GM21723 (cell line): Measurements from ENCODE around the gene MYLK.
"Not testable (repeated sequence)": the region's sequence is repeated elsewhere in the genome, so short reads cannot be mapped to it uniquely, and the experiment has no call there.

Experiments
- ATAC-seq: cut with Tn5 transposase; IDR thresholded peaks from one replicate; pipeline ENCODE4 v1.9.1; 2021; ENCODE audit warnings: mild to moderate bottlenecking, moderate library complexity; ENCODE audit not compliant: unreplicated experiment

Gene MYLK

DNA sequence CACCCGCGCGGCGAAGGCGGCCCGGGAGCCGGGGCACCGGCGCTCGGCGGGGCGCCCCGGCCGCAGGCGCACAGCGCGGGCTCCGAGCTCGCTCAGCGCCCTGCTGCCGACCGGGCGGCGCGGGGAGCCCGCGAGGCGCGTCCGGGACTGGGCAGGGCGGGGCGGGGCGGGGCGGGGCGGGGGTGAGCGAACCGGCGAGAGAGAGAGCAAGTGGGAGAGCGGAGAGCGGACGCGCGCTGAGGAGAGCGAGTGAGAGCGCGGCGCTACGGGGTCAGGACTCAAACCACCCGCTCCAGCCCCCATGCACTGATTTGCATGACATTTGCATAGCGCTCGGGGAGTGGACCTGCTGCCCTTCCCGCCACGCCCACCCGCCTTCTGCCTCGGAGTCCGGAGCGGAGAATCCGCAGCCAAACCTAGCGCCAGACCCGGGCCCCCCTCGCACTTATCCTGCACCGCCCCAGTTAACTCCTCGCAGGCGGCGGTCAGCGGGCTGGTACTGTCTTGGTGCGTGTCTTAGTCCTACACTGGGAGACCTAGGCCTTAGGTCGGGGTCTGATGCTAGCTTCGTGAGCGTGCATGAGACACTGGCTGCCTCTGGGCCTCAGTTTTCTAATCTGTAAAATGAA lies at the start of gene MYLK:
Gene MYLK, minus strand, starts transcription at position 130 of the 629 bp plus-strand sequence. CDS start 90,491 bp downstream, outside the sequence.
- ATAC-seq = peak; percentile 76

- no peak for ATAC-seq
Measured at GRCh38 chr3:123930445-123930844, 46.3 kb upstream of the MYLK start.

DNA sequence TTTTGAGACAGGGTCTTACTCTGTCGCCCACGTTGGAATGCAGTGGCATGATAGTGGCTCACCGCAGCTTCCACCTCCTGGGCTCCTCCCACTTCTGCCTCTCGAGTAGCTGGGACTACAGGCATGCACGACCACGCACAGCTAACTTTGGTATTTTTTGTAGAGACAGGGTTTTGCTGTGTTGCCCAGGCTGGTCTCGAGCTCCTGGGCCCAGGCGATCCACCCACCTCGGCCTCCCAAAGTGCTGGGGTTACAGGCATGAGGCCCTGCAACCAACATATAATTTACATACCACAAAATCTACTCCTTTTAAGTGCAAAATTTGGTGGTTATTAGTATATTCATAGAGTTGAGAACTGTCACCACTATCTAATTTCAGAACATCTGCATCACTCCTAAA lies 45.2 kb upstream of the MYLK start:
- ATAC-seq = no peak

GRCh38 chr3:123926396-123926795 lies 42.3 kb upstream of the MYLK start:
- no peak for ATAC-seq

DNA sequence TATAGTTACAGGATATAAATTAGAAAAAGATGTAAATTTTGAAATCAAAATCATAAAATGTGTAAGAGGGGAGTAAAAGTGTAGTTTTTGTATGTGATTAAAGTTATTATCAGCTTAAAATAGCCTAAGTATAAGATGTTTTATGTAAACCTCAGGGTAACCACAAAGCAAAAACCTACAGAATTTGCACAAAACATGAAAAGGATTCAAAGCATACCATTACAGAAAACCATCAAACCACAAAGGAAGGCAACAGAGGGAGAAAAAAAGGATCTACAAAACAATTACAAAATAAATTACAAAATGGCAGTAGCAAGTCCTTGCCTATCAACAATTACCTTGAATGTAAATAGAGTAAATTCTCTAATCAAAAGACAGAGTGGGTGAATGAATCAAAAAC lies 36.7 kb upstream of the MYLK start:
- no peak for ATAC-seq

DNA sequence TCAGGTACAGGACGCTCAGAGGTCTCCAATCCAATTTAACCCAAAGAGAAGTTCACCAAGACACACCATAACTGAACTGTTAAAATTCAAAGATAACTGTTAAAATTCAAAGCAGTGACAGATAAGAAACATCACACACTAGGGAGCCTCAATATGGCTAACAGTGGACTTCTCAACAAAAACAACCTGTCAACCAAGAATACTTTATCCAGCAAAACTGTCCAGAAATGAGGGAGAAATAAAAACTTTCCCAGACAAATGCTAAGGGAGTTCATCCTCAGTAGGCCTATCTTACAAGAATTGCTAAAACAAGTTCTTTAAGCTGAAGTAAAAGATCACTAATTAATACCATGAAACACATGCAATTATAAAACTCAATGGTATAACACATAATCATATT lies 36.3 kb upstream of the MYLK start:
- ATAC-seq = no peak

- ATAC-seq = no peak
Measured at GRCh38 chr3:123919353-123919752, 35.2 kb upstream of the MYLK start.

GRCh38 chr3:123914829-123915228 lies 30.7 kb upstream of the MYLK start:
- no peak for ATAC-seq

DNA sequence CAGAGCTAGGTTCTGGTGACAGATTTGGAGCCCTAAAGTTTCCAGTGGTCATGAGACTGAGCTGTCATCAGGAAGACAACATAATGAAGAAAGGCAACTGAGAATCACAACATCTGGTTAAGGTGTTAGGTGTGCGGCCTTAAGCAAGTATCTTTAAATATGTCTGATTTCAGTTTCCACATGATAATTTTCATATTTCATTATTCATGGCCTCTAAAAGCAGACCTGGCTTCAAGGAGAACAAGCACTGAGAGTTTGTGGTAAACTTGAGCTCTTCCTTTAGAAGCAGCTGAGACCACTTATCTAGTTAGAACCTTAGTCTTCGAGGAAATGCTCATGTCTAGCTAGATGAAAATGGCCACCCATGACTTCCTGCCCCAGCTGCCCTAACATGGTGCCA lies 25.7 kb upstream of the MYLK start:
- peak; percentile 81 for ATAC-seq

DNA sequence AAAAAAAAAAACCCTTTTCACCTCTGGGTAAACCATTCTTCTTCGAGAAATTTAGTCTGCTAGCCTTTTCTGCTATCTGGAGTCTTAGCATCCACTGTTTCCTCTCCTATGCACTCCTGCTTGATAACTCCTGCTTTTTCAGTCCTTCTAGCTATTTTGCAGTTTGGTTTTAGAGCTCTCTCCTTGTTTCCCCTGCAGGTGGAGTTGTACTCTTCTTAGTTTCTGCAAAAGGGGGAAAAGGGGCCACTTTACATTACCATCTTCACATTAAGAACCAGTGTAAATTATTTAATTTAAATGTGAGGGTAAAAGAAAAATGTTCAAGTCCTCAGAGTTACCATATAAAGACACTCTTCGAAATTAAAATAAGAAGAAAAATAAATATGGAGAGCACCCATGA lies 23.6 kb upstream of the MYLK start:
- ATAC-seq = no peak

DNA sequence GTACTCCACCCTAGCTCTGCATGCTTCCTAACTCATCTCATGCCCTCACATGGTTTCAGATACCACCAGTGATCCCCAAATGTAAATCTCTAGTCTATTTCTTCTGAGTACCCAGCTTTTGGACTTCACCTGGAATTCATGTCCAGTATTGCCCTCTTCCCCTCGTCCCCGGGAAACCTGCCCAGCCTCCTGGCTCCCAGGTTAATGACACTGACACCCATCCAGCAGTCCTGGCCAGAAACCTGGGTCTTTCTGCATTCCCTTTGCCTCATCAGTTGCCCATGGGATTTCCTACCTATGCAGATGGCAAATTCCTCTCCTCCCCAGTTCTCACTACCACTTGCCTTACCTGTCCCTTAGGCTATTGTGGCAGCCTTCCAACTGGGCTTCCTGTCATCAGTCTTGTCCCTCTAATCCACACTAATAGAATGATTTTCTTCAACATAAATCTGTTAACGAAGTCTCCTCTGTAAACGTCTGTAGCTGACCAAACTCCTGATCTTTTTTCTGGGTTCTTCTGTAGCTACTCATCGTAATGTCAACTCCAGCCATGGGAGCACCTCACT lies 15.3 kb upstream of the MYLK start:
- no peak for ATAC-seq

DNA sequence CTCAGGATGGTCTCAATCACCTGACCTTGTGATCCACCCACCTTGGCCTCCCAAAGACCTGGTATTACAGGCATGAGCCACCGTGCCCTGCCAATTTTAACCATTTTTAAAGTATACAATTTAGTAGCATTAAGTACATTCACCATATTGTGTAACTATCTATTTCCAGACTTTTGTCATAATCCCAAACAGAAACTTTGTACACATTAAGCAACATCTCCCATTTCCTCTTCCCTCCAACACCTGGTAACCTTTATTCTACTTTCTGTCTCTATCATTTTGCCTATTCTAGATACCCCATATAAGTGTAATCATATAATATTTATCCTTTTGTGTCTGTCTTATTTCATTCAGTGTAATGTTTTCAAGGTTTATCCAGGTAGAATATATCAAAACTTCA lies 8.9 kb upstream of the MYLK start:
- no peak for ATAC-seq

GRCh38 chr3:123892195-123892594 lies 8.1 kb upstream of the MYLK start:
- ATAC-seq = no peak

- not testable (repeated sequence) for ATAC-seq
Measured at GRCh38 chr3:123890991-123891390, 6.9 kb upstream of the MYLK start.

- not testable (repeated sequence) for ATAC-seq
Measured at GRCh38 chr3:123890162-123890561, 6.0 kb upstream of the MYLK start.

- no peak for ATAC-seq
Measured at GRCh38 chr3:123884993-123885392, 861 bp upstream of the MYLK start.

- no peak for ATAC-seq
Measured at GRCh38 chr3:123883701-123884202, 380 bp downstream of the MYLK start.

DNA sequence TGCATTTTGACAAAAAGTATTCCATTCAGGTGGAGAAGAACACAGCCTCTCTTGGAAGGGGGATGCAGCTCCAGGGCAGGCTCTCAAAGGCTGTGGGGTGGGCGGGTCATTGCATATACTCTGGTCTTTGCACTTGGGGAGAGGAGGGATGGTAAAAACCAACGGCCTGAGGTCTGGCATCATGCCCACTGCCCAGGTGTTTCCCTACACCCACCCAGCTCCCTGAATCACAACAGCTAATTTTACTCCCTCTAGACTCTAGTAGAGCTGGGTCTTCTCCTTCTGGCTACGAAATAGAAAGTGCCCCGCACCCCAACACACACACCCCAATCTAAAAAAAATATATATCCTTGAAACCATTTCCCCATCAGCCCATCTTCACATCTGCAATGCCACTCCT lies 1.0 kb downstream of the MYLK start:
- no peak for ATAC-seq

DNA sequence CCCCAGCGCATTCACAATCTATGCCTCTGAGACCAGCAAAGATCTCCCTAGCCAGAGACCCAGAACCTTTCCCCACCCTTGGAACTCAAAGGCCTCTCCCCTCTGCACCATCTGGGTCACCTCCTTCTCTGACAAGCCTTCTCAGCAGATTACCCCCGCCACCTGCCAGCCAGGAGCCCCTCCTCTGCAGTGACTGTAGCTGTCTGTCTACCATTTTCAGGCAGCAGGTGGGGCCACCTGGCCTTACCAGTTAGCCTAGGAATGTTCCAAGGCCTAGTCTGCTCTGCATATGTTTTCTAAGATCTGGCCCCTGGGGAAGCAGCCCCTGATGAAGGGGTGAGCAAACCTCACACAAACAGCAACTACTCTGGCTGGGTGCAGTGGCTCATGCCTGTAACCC lies 2.4 kb downstream of the MYLK start:
- no peak for ATAC-seq

DNA sequence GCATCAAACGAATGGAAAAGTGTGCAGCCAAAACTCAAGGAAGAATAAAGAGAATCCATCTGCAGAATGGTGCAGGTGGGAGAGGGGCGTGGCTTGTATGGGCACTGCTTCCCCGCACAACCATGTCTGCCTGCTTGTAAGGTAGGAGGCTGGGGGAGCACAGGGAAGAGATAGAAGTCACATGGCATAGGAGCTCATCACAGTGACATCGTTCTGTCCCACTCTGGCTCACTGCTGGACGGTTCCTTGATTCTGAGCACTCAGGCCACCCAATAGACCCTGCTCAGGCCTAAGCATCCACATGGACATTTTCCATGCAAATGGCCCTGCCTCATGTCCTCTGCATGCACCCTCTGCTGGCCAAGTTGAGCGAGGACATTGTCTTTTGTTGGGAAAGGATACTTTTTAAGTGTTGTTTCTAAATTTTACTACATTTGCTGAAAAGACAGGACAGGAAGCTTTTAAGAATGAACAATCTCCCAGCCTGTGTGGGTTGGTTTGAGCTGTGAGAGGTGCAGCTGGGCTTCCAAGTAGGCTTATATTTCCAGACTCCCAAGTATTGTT lies 3.1 kb downstream of the MYLK start:
- no peak for ATAC-seq

GRCh38 chr3:123878807-123879206 lies 5.3 kb downstream of the MYLK start:
- ATAC-seq = no peak

DNA sequence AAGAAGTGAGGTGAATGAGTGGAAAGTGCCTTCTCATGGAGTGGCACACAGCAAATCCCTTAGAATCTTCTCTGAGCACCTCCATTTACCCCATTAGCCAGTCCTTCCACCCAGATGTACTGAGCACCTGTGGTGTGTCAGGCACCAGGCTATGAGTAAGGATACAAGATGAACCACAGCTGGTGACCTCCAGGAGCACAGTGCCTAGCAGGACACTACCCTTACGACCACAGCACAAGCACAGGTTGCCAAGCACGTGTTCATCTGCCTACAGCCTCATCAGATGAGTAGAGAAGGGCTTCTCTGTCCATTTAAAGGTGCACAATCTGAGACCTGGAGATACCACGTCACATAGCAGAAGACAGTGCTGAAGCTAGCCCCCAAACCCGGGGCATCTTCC lies 6.2 kb downstream of the MYLK start:
- ATAC-seq = no peak

DNA sequence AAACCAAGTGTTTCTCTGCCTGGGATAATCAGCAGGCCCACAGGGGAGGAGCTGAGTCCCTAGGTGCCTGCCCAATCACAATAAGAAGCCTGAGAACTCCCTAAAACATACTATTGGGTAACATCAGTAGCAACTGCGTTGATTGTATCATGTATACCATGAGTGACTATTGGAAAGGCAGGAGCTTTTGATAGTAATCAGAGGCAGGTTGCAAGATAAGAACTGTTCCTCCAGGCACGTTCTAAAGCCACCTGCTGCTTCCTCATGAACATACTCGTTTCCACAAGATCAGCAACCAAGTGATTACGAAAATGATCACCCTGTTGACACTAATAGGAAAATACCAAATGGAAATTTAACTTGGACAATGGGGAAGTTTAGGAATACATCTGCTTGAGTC lies 6.7 kb downstream of the MYLK start:
- no peak for ATAC-seq
